GM12878 (cell line): ENCODE results near the gene ASNSD1. TPM values are rescaled to one million over a fixed set of nuclear protein-coding genes. Genes with fewer than 3 reads are reported as not detected.

ENCODE experiments used
- ATAC-seq: fragments of 200-7000 bp; cut with Tn5 transposase; 3 replicates; pipeline ENCODE4 v1.9.1; 2020; ENCODE audit warnings: mild to moderate bottlenecking, moderate library complexity
- BruUV-seq: library from RNA; stranded (reverse); fragments of 400-500 nt; replicated peaks from 2 replicates; lab custom pipeline; 2021; lab: Mats Ljungman, UMichigan
- CTCF ChIA-PET: fragments of 300-600 bp; sonication (Branson Sonifier 250); formaldehyde crosslinking; extraction: SDS; loops from one replicate; lab custom pipeline; 2021; ENCODE audit warnings: inconsistent platforms; lab: Yijun Ruan, JAX
- POLR2A ChIA-PET: fragments of 350-600 bp; formaldehyde crosslinking; extraction: SDS; loops from one replicate; lab custom pipeline; 2021; ENCODE audit warnings: inconsistent platforms; lab: Charles Lee
- RAD21 ChIA-PET: fragments of 300-600 bp; sonication (Branson Sonifier 250); formaldehyde crosslinking; loops from one replicate; lab custom pipeline; 2023; ENCODE audit warnings: antibody characterized with exemption; ENCODE audit not compliant: unreplicated experiment; lab: Charles Lee
- SMC1A ChIA-PET: fragments of 300-600 bp; sonication (Branson Sonifier 250); formaldehyde crosslinking; loops from one replicate; lab custom pipeline; 2023; ENCODE audit not compliant: unreplicated experiment, uncharacterized antibody; lab: Charles Lee
- DNase-seq: peaks from one replicate; pipeline ENCODE4 v3.0.0-alpha.2; 2011; ENCODE audit warnings: low read depth, low spot score
- FAIRE-seq: peaks from 3 replicates; lab custom pipeline; 2011; peaks lifted over from hg19 to GRCh38; lab: Jason Lieb, UNC
- H2AFZ ChIP-seq: 2 replicates; pipeline ENCODE4 v1.6.0; 2011; ENCODE audit warnings: low read depth, low read length, control low read depth; ENCODE audit not compliant: control insufficient read depth
- H3K27ac ChIP-seq: 2 replicates; pipeline ENCODE4 v1.5.1; 2011; ENCODE audit warnings: control low read depth; ENCODE audit not compliant: control insufficient read depth, insufficient read depth
- H3K27me3 ChIP-seq, 2 experiments: replicated peaks in 1 of 2; 2 replicates each; pipeline versions ENCODE4 v1.6.0 to v1.6.1; 2011; ENCODE audit warnings: low read length in 1 of 2; ENCODE audit not compliant: control insufficient read depth in 2 of 2, insufficient read depth in 2 of 2
- H3K36me3 ChIP-seq, 2 experiments: 2 replicates each; pipeline ENCODE4 v1.5.1; 2011; ENCODE audit warnings: low read length in 1 of 2; ENCODE audit not compliant: control insufficient read depth in 2 of 2, insufficient read depth in 2 of 2
- H3K4me1 ChIP-seq: 2 replicates; pipeline ENCODE4 v1.6.1; 2011; ENCODE audit warnings: mild to moderate bottlenecking, low read length, moderate library complexity, mixed read lengths; ENCODE audit not compliant: control insufficient read depth, insufficient read depth
- H3K4me2 ChIP-seq: 2 replicates; pipeline ENCODE4 v1.6.0; 2011; ENCODE audit warnings: control low read depth; ENCODE audit not compliant: control insufficient read depth, insufficient read depth
- H3K4me3 ChIP-seq: fragments of 200-600 bp; sonication (generic); 2 replicates; pipeline ENCODE4 v1.5.1; 2016
- H3K79me2 ChIP-seq: 2 replicates; pipeline ENCODE4 v1.6.0; 2011; ENCODE audit warnings: low read length; ENCODE audit not compliant: control insufficient read depth, insufficient read depth
- H3K9ac ChIP-seq: 2 replicates; pipeline ENCODE4 v1.8.0; 2011; ENCODE audit warnings: low read length, control low read depth, mixed read lengths; ENCODE audit not compliant: control insufficient read depth, insufficient read depth
- H3K9me3 ChIP-seq: replicated peaks from 3 replicates; pipeline ENCODE4 v1.5.1; 2011; ENCODE audit warnings: mild to moderate bottlenecking, low read length; ENCODE audit not compliant: control insufficient read depth, insufficient read depth
- H4K20me1 ChIP-seq: 2 replicates; pipeline ENCODE4 v1.6.0; 2011; ENCODE audit not compliant: control insufficient read depth, insufficient read depth
- CEBPB ChIP-seq, 2 experiments: fragments of 150-350 bp in 1 of 2; IDR thresholded peaks; 2 replicates each; pipeline ENCODE4 v1.6.1; 2012 to 2014; ENCODE audit warnings: low read depth in 2 of 2, low read length in 2 of 2, borderline replicate concordance in 1 of 2, inconsistent platforms in 1 of 2
- in situ Hi-C: fragments of 300-500 bp; cut with MboI; formaldehyde crosslinking; loops from 9 replicates; pipeline ENCODE4 v1.14.3; 2018; ENCODE audit warnings: mixed read lengths
- intact Hi-C: fragments of 100-400 bp; cut with micrococcal nuclease; formaldehyde crosslinking; loops from one replicate; pipeline ENCODE4 v1.14.2; 2022; ENCODE audit not compliant: unreplicated experiment
- polyA plus RNA-seq, 11 experiments: library from polyadenylated mRNA; depleted of rRNA in 4 of 11; unstranded in 6 of 11; stranded (reverse) in 5 of 11; fragments of >200 nt; fragmentation: Nextera tagmentation in 4 of 11; fragmentation: Illumina TruSeq in 1 of 11; extraction: Ambion mirVana in 4 of 11; extraction: Trizol in 1 of 11; gene quantifications; 1 replicate in 1 of 11; 2 replicates in 10 of 11; pipeline versions ENCODE4 v1.2.1 to v1.2.3, GENCODE V29; 2011 to 2016; ENCODE audit warnings: inconsistent platforms in 2 of 11, missing spikeins in 2 of 11, low read depth in 1 of 11
- total RNA-seq, 4 experiments: library from RNA; depleted of rRNA in 3 of 4; stranded (reverse); fragments of >200 nt in 3 of 4; fragmentation: Illumina TruSeq in 1 of 4; extraction: Trizol in 1 of 4; gene quantifications; 2 replicates each; pipeline versions ENCODE4 v1.2.1 to v1.2.3, GENCODE V29; 2013 to 2021
- TF ChIP-seq, protein P1 (sequence below), 3 experiments: IDR thresholded peaks in 2 of 3; conservative IDR thresholded peaks in 1 of 3; 2 replicates each; pipeline ENCODE4 v1.5.1; 2011; ENCODE audit warnings: low read depth in 3 of 3, low read length in 3 of 3, mild to moderate bottlenecking in 3 of 3, control low read depth in 2 of 3, moderate library complexity in 2 of 3, inconsistent platforms in 1 of 3, mixed read lengths in 1 of 3; ENCODE audit not compliant: control insufficient read depth in 2 of 3, insufficient read depth in 1 of 3; ENCODE audit errors: extremely low read depth in 1 of 3

Gene ASNSD1
- total and polyA plus RNA-seq, 10 of the 15 experiments (the other 5 are each of a cell fraction or from before 2014, with no cell fraction given) = 39.1 to 89.8 (median 72.1) TPM

DNA sequence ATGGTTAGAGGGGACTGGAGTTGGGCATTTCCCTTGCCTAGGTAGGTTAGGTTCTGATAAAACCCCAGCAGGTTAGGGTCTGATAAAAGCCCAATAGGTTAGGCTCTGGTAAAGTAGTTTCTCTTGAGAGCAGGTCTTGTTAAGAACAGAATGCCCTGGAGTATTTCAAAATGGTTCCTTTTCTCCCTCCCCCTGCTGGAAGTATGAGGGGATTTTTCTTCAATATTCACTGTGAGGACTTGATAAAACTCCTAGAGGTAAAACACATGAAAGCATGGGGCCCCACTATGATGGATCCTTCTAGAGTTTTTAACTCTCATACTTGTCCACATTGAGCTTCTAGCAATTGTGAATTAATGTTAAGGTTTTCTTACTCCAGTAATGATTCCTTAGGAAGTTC, 40.8 kb downstream of the ASNSD1 start:
- no peak for TF ChIP-seq CEBPB (IDR thresholded peaks at IDR 0.05; ENCODE audit: borderline replicate concordance in 1 of 2, low read depth in 2 of 2, low read length in 2 of 2)
- TF ChIP-seq, protein P1, sequence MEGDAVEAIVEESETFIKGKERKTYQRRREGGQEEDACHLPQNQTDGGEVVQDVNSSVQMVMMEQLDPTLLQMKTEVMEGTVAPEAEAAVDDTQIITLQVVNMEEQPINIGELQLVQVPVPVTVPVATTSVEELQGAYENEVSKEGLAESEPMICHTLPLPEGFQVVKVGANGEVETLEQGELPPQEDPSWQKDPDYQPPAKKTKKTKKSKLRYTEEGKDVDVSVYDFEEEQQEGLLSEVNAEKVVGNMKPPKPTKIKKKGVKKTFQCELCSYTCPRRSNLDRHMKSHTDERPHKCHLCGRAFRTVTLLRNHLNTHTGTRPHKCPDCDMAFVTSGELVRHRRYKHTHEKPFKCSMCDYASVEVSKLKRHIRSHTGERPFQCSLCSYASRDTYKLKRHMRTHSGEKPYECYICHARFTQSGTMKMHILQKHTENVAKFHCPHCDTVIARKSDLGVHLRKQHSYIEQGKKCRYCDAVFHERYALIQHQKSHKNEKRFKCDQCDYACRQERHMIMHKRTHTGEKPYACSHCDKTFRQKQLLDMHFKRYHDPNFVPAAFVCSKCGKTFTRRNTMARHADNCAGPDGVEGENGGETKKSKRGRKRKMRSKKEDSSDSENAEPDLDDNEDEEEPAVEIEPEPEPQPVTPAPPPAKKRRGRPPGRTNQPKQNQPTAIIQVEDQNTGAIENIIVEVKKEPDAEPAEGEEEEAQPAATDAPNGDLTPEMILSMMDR (IDR thresholded peaks at IDR 0.05 in 2 of 3, conservative IDR thresholded peaks at IDR 0.05 in 1 of 3; ENCODE audit: control insufficient read depth in 2 of 3, extremely low read depth in 1 of 3, insufficient read depth in 1 of 3, low read depth in 3 of 3, low read length in 3 of 3) = 0 out of 6 replicates have a peak, but pooled peaks of 1 of the 3 experiments have one; percentile 9
- RAD21 ChIA-PET = interaction anchor here (0.8 to 1.2 kb wide), 2 partner anchors 40 to 41 kb away, joined by 3 read pairs; partner anchors contain the start of gene ASNSD1
- intact Hi-C loops = no loop called here

More for the DNA sequence above, 40.8 kb downstream of the ASNSD1 start:
- no peaks in the 10 kb centered on the region for H3K36me3 ChIP-seq
- ATAC-seq (peak; percentile 32; the same call in 1 of the 3 replicates), FAIRE-seq (no peak), DNase-seq (no peak)
- SMC1A ChIA-PET = interaction anchor here (0.7 to 5.4 kb wide), 5 partner anchors 20 to 59 kb away, joined by 3 to 66 read pairs (median 4); partner anchors contain the start of genes ANKAR and ASNSD1
- H3K4me2 ChIP-seq = no peak overlapping the region
- POLR2A ChIA-PET = no interaction called here
- H3K79me2 ChIP-seq = no peaks in the 10 kb centered on the region
- no peak overlapping the region for H3K9ac ChIP-seq
- no peak overlapping the region for H2AFZ ChIP-seq
- no peaks in the 10 kb centered on the region for H3K9me3 ChIP-seq
- H3K27me3 ChIP-seq = no peaks in the 10 kb centered on the region
- no peaks in the 10 kb centered on the region for H3K4me1 ChIP-seq
- no peak overlapping the region for H3K27ac ChIP-seq
- in situ Hi-C loops = no loop called here
- H3K4me3 ChIP-seq = no peak overlapping the region
- no TSS peak for BruUV-seq
- H4K20me1 ChIP-seq = no peaks in the 10 kb centered on the region
- CTCF ChIA-PET = interaction anchor here (0.8 to 5.2 kb wide), 8 partner anchors 9 to 41 kb away, joined by 3 to 95 read pairs (median 4); partner anchors contain the start of genes ANKAR and ASNSD1
